ENCODE data around the gene PIM1.
"Not testable (repeated sequence)": the region's sequence is repeated elsewhere in the genome, so short reads cannot be mapped to it uniquely, and the experiment has no call there.

- TF ChIP-seq EZH2 (optimal IDR thresholded peaks at IDR 0.05; ENCODE audit: low read depth, low read length); CTCF (IDR thresholded peaks at IDR 0.05; ENCODE audit: low read length); EZH2phosphoT487 (IDR thresholded peaks at IDR 0.05; ENCODE audit: low read length): not testable (repeated sequence)
Observed at GRCh38 chr6:37185949-37186720, 16.2 kb downstream of the PIM1 start.

All from MM.1S (cell line).